GM23338 (cell line): ENCODE results near the gene ENDOV. TPM values are rescaled to one million over a fixed set of nuclear protein-coding genes. Genes with fewer than 3 reads are reported as not detected.

Experiments
- ATAC-seq: fragments of 200-7000 bp; cut with Tn5 transposase; 3 replicates; pipeline ENCODE4 v1.9.1; 2020
- DNase-seq: peaks from one replicate; pipeline ENCODE4 v3.0.0-alpha.2; 2015; ENCODE audit warnings: low spot score
- H2AFZ ChIP-seq: fragments of 200-600 bp; sonication (generic); 2 replicates; pipeline ENCODE4 v1.8.0; 2016; ENCODE audit warnings: antibody characterized with exemption, mild to moderate bottlenecking, moderate library complexity
- H3F3A ChIP-seq: fragments of 200-600 bp; sonication (generic); replicated peaks from 2 replicates; pipeline ENCODE4 v1.8.0; 2017; ENCODE audit warnings: antibody characterized with exemption, mixed run types, low read depth
- H3K27ac ChIP-seq: fragments of 200-600 bp; sonication (generic); 2 replicates; pipeline ENCODE4 v1.6.1; 2016; ENCODE audit warnings: low read depth
- H3K27me3 ChIP-seq: fragments of 200-600 bp; sonication (generic); 2 replicates; pipeline ENCODE4 v1.8.0; 2016; ENCODE audit warnings: mild to moderate bottlenecking, mixed run types, moderate library complexity; ENCODE audit not compliant: insufficient read depth
- H3K36me3 ChIP-seq: fragments of 200-600 bp; sonication (generic); 2 replicates; pipeline ENCODE4 v1.8.0; 2016; ENCODE audit warnings: mild to moderate bottlenecking; ENCODE audit not compliant: insufficient read depth
- H3K4me1 ChIP-seq: fragments of 200-600 bp; sonication (generic); 2 replicates; pipeline ENCODE4 v1.8.0; 2016; ENCODE audit warnings: mild to moderate bottlenecking, moderate library complexity; ENCODE audit not compliant: insufficient read depth
- H3K4me2 ChIP-seq: fragments of 200-600 bp; sonication (generic); 2 replicates; pipeline ENCODE4 v1.7.1; 2017; ENCODE audit warnings: mixed run types
- H3K4me3 ChIP-seq: fragments of 200-600 bp; sonication (generic); 2 replicates; pipeline ENCODE4 v1.6.1; 2016; ENCODE audit warnings: mixed run types
- H3K79me2 ChIP-seq: fragments of 200-600 bp; sonication (generic); replicated peaks from 2 replicates; pipeline ENCODE4 v1.8.0; 2017; ENCODE audit warnings: mild to moderate bottlenecking; ENCODE audit not compliant: insufficient read depth
- H3K9me2 ChIP-seq: fragments of 200-600 bp; sonication (generic); 2 replicates; pipeline ENCODE4 v1.8.0; 2017; ENCODE audit not compliant: insufficient read depth
- H4K20me1 ChIP-seq: fragments of 200-600 bp; sonication (generic); replicated peaks from 2 replicates; pipeline ENCODE4 v1.8.0; 2017; ENCODE audit warnings: mild to moderate bottlenecking; ENCODE audit not compliant: insufficient read depth
- H3K27ac Mint-ChIP-seq: 2 replicates; pipeline ENCODE4 v1.8.0; 2020; ENCODE audit warnings: inconsistent platforms, mild to moderate bottlenecking, moderate library complexity, mixed read lengths
- H3K27me3 Mint-ChIP-seq: 3 replicates; pipeline ENCODE4 v1.8.0; 2022; ENCODE audit warnings: low read depth, mild to moderate bottlenecking, moderate library complexity, mixed read lengths, inconsistent platforms; ENCODE audit not compliant: insufficient read depth, poor library complexity
- H3K36me3 Mint-ChIP-seq: 3 replicates; pipeline ENCODE4 v1.8.0; 2021; ENCODE audit warnings: low read depth, mild to moderate bottlenecking, inconsistent platforms, moderate library complexity, mixed read lengths
- H3K4me1 Mint-ChIP-seq: 3 replicates; pipeline ENCODE4 v1.8.0; 2020; ENCODE audit warnings: mild to moderate bottlenecking, inconsistent platforms, mixed read lengths
- H3K4me3 Mint-ChIP-seq: 3 replicates; pipeline ENCODE4 v1.8.0; 2021; ENCODE audit warnings: moderate library complexity, mild to moderate bottlenecking, inconsistent platforms, mixed read lengths
- H3K9me3 Mint-ChIP-seq: 3 replicates; pipeline ENCODE4 v1.8.0; 2020; ENCODE audit warnings: moderate library complexity, mild to moderate bottlenecking, inconsistent platforms, mixed read lengths
- CREB1 ChIP-seq: fragments of 250-450 bp; sonication (Bioruptor Pico); IDR thresholded peaks from 2 replicates; pipeline ENCODE4 v1.5.0; 2020; ENCODE audit warnings: low read depth, mild to moderate bottlenecking, moderate library complexity
- EZH2phosphoT487 ChIP-seq: fragments of 200-600 bp; sonication (generic); IDR thresholded peaks from one replicate; pipeline ENCODE4 v1.8.1; 2018; ENCODE audit warnings: antibody characterized with exemption; ENCODE audit not compliant: unreplicated experiment
- JUNB ChIP-seq: IDR thresholded peaks from one replicate; pipeline ENCODE4 v1.6.1; 2016; ENCODE audit warnings: antibody characterized with exemption; ENCODE audit not compliant: unreplicated experiment
- NANOG ChIP-seq: IDR thresholded peaks from 2 replicates; pipeline ENCODE4 v1.6.1; 2016; ENCODE audit warnings: antibody characterized with exemption, borderline replicate concordance
- POLR2AphosphoS5 ChIP-seq: IDR thresholded peaks from 2 replicates; pipeline ENCODE4 v1.6.1; 2016; ENCODE audit warnings: antibody characterized with exemption, low read depth
- STAT1 ChIP-seq: IDR thresholded peaks from one replicate; pipeline ENCODE4 v1.6.1; 2016; ENCODE audit warnings: antibody characterized with exemption; ENCODE audit not compliant: unreplicated experiment
- ZNF114 ChIP-seq: fragments of 250-450 bp; sonication (Bioruptor Pico); IDR thresholded peaks from 2 replicates; pipeline ENCODE4 v1.5.0; 2020; ENCODE audit warnings: mild to moderate bottlenecking, moderate library complexity
- polyA plus RNA-seq: library from polyadenylated mRNA; unstranded; fragments of >200 nt; fragmentation: Nextera tagmentation; extraction: Ambion mirVana; gene quantifications from 2 replicates; pipeline ENCODE4 v1.2.1, GENCODE V29; 2016
- total RNA-seq: library from RNA; depleted of rRNA; stranded (reverse); fragments of >200 nt; shearing (Covaris generic); gene quantifications from 2 replicates; pipeline ENCODE4 v1.2.3, GENCODE V29; 2014
- TF ChIP-seq, protein P1 (sequence below): fragments of 250-450 bp; sonication (Bioruptor Pico); IDR thresholded peaks from 2 replicates; pipeline ENCODE4 v1.5.0; 2020; ENCODE audit warnings: mild to moderate bottlenecking, moderate library complexity
- TF ChIP-seq, protein P2 (sequence below), 2 experiments: fragments of 200-600 bp in 1 of 2; sonication (generic) in 1 of 2; conservative IDR thresholded peaks; 2 replicates each; pipeline versions ENCODE4 v1.5.1 to v1.6.1; 2016 to 2017; ENCODE audit warnings: antibody characterized with exemption in 2 of 2, low read depth in 2 of 2, mild to moderate bottlenecking in 2 of 2, moderate library complexity in 1 of 2
- TF ChIP-seq, protein P3 (sequence below): IDR thresholded peaks from one replicate; pipeline ENCODE4 v1.6.1; 2018; ENCODE audit warnings: antibody characterized with exemption; ENCODE audit not compliant: unreplicated experiment

ENDOV gene
- total and polyA plus RNA-seq, 2 experiments from 2014 or later: 11.5 to 16.1 TPM

DNA sequence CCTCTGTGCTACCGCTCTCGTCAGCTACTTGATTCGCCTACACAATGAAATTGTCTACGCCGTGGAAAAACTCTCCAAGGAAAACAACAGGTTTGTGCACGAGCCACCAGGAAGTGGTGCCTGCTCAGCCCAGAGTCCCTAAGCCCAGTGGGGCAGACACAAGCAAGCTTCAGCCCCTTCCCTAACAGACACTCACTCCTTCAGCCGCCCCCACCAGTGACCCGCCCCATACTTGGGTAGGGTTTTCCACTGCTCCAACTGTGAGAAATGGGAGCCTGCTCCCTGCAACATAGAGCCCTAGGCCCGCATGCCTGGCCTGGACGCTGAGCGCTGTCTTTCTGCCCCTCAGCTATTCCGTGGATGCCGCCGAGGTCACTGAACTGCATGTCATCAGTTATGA lies 28.6 kb upstream of the ENDOV start (continued):
- TF ChIP-seq, protein P1, sequence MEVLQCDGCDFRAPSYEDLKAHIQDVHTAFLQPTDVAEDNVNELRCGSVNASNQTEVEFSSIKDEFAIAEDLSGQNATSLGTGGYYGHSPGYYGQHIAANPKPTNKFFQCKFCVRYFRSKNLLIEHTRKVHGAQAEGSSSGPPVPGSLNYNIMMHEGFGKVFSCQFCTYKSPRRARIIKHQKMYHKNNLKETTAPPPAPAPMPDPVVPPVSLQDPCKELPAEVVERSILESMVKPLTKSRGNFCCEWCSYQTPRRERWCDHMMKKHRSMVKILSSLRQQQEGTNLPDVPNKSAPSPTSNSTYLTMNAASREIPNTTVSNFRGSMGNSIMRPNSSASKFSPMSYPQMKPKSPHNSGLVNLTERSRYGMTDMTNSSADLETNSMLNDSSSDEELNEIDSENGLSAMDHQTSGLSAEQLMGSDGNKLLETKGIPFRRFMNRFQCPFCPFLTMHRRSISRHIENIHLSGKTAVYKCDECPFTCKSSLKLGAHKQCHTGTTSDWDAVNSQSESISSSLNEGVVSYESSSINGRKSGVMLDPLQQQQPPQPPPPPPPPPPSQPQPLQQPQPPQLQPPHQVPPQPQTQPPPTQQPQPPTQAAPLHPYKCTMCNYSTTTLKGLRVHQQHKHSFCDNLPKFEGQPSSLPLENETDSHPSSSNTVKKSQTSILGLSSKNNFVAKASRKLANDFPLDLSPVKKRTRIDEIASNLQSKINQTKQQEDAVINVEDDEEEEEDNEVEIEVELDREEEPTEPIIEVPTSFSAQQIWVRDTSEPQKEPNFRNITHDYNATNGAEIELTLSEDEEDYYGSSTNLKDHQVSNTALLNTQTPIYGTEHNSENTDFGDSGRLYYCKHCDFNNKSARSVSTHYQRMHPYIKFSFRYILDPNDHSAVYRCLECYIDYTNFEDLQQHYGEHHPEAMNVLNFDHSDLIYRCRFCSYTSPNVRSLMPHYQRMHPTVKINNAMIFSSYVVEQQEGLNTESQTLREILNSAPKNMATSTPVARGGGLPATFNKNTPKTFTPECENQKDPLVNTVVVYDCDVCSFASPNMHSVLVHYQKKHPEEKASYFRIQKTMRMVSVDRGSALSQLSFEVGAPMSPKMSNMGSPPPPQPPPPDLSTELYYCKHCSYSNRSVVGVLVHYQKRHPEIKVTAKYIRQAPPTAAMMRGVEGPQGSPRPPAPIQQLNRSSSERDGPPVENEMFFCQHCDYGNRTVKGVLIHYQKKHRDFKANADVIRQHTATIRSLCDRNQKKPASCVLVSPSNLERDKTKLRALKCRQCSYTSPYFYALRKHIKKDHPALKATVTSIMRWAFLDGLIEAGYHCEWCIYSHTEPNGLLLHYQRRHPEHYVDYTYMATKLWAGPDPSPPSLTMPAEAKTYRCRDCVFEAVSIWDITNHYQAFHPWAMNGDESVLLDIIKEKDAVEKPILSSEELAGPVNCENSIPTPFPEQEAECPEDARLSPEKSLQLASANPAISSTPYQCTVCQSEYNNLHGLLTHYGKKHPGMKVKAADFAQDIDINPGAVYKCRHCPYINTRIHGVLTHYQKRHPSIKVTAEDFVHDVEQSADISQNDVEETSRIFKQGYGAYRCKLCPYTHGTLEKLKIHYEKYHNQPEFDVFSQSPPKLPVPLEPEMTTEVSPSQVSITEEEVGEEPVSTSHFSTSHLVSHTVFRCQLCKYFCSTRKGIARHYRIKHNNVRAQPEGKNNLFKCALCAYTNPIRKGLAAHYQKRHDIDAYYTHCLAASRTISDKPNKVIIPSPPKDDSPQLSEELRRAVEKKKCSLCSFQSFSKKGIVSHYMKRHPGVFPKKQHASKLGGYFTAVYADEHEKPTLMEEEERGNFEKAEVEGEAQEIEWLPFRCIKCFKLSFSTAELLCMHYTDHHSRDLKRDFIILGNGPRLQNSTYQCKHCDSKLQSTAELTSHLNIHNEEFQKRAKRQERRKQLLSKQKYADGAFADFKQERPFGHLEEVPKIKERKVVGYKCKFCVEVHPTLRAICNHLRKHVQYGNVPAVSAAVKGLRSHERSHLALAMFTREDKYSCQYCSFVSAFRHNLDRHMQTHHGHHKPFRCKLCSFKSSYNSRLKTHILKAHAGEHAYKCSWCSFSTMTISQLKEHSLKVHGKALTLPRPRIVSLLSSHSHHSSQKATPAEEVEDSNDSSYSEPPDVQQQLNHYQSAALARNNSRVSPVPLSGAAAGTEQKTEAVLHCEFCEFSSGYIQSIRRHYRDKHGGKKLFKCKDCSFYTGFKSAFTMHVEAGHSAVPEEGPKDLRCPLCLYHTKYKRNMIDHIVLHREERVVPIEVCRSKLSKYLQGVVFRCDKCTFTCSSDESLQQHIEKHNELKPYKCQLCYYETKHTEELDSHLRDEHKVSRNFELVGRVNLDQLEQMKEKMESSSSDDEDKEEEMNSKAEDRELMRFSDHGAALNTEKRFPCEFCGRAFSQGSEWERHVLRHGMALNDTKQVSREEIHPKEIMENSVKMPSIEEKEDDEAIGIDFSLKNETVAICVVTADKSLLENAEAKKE (CRISPR knock-in tag): no peak
- no peak for TF ChIP-seq EZH2phosphoT487

DNA sequence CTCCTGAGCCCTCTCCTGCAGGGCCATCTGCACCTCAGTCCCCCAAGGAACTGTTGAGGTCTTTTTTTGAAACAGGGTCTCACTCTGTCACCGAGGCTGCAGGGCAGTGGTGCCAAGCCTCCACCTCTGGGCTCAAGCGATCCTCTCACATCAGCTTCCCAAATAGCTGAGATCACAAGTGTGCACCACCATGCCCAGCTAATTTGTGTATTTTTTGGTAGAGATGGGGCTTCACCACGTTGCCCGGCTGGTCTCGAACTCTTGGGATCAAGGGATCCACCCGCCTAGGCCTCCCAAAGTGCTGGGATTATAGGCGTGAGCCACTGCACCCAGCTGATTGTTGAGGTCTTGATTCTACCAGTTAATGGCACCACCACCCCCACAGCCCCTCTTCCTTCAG lies 27.9 kb upstream of the ENDOV start:
- Histone ChIP-seq H2AFZ (no peak overlapping the region), H3K4me2 (no peak overlapping the region), H3K79me2 (no peaks in the 10 kb centered on the region), H3K27me3 (no peaks in the 10 kb centered on the region), H4K20me1 (no peaks in the 10 kb centered on the region), H3K27ac (no peak overlapping the region), H3K4me1 (no peaks in the 10 kb centered on the region), H3K36me3 (0 out of 2 replicates have a peak, but pooled peaks cover 3% of the 10 kb centered on the region), H3K9me2 (no peaks in the 10 kb centered on the region), H3K4me3 (no peak overlapping the region), H3F3A (no peaks in the 10 kb centered on the region)
- Mint-ChIP-seq H3K36me3 (peaks cover 65% of the 10 kb centered on the region), H3K27ac (no peak overlapping the region), H3K9me3 (no peaks in the 10 kb centered on the region), H3K27me3 (peaks cover 8% of the 10 kb centered on the region), H3K4me3 (no peak overlapping the region), H3K4me1 (peaks cover 3% of the 10 kb centered on the region; the same call in 1 of the 3 replicates)
- no peak for DNase-seq
- ATAC-seq: no peak
- TF ChIP-seq, protein P2, sequence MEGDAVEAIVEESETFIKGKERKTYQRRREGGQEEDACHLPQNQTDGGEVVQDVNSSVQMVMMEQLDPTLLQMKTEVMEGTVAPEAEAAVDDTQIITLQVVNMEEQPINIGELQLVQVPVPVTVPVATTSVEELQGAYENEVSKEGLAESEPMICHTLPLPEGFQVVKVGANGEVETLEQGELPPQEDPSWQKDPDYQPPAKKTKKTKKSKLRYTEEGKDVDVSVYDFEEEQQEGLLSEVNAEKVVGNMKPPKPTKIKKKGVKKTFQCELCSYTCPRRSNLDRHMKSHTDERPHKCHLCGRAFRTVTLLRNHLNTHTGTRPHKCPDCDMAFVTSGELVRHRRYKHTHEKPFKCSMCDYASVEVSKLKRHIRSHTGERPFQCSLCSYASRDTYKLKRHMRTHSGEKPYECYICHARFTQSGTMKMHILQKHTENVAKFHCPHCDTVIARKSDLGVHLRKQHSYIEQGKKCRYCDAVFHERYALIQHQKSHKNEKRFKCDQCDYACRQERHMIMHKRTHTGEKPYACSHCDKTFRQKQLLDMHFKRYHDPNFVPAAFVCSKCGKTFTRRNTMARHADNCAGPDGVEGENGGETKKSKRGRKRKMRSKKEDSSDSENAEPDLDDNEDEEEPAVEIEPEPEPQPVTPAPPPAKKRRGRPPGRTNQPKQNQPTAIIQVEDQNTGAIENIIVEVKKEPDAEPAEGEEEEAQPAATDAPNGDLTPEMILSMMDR (conservative IDR thresholded peaks at IDR 0.05; ENCODE audit: low read depth in 2 of 2): no peak
- TF ChIP-seq NANOG: no peak
- no peak for TF ChIP-seq POLR2AphosphoS5
- TF ChIP-seq, protein P3, sequence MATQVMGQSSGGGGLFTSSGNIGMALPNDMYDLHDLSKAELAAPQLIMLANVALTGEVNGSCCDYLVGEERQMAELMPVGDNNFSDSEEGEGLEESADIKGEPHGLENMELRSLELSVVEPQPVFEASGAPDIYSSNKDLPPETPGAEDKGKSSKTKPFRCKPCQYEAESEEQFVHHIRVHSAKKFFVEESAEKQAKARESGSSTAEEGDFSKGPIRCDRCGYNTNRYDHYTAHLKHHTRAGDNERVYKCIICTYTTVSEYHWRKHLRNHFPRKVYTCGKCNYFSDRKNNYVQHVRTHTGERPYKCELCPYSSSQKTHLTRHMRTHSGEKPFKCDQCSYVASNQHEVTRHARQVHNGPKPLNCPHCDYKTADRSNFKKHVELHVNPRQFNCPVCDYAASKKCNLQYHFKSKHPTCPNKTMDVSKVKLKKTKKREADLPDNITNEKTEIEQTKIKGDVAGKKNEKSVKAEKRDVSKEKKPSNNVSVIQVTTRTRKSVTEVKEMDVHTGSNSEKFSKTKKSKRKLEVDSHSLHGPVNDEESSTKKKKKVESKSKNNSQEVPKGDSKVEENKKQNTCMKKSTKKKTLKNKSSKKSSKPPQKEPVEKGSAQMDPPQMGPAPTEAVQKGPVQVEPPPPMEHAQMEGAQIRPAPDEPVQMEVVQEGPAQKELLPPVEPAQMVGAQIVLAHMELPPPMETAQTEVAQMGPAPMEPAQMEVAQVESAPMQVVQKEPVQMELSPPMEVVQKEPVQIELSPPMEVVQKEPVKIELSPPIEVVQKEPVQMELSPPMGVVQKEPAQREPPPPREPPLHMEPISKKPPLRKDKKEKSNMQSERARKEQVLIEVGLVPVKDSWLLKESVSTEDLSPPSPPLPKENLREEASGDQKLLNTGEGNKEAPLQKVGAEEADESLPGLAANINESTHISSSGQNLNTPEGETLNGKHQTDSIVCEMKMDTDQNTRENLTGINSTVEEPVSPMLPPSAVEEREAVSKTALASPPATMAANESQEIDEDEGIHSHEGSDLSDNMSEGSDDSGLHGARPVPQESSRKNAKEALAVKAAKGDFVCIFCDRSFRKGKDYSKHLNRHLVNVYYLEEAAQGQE: no peak
- TF ChIP-seq JUNB: no peak
- TF ChIP-seq STAT1: no peak
- TF ChIP-seq EZH2phosphoT487: no peak
- TF ChIP-seq ZNF114 (CRISPR knock-in tag): no peak
- no peak for TF ChIP-seq CREB1 (CRISPR knock-in tag)
